ENCODE results near the gene COL15A1. TPM values are rescaled to one million over a fixed set of nuclear protein-coding genes. Genes with fewer than 3 reads are reported as not detected.

COL15A1 gene
- total and polyA plus RNA-seq, 2 donors (not counting 1 experiment from before 2014, with no cell fraction given), result not detected

- CTCF ChIA-PET, result interaction anchor here (1.6 kb wide), 1 partner anchor 99 kb away, joined by 4 read pairs; no protein-coding TSS in a partner anchor
Measured at GRCh38 chr9:99073985-99074901, 130.5 kb downstream of the COL15A1 start.

More at GRCh38 chr9:99073985-99074901, 130.5 kb downstream of the COL15A1 start:
- Histone ChIP-seq H3K36me3 (replicated peaks in 1 of 2; ENCODE audit: control extremely low read depth in 1 of 2, control insufficient read depth in 1 of 2, extremely low read depth in 1 of 2, insufficient read depth in 2 of 2, low read length in 1 of 2) (no peaks in the 10 kb centered on the region), H3K4me2 (replicated peaks; ENCODE audit: low read depth, low read length, poor library complexity, severe bottlenecking) (no peak overlapping the region), H4K20me1 (ENCODE audit: control insufficient read depth, insufficient read depth, low read length, poor library complexity, severe bottlenecking) (no peaks in the 10 kb centered on the region), H3K4me1 (ENCODE audit: control insufficient read depth in 2 of 2, insufficient read depth in 2 of 2, low read length in 2 of 2) (peaks cover 15 to 17% of the 10 kb centered on the region in 2 donors), H3K4me3 (ENCODE audit: control extremely low read depth in 1 of 5, extremely low read depth in 1 of 5, insufficient read depth in 1 of 5, low read depth in 2 of 5, low read length in 4 of 5) (no peak overlapping the region), H3K79me2 (ENCODE audit: control insufficient read depth, insufficient read depth, low read length) (no peaks in the 10 kb centered on the region), H3K27me3 (replicated peaks in 1 of 4; ENCODE audit: control extremely low read depth in 1 of 4, control insufficient read depth in 3 of 4, insufficient read depth in 4 of 4, low read length in 3 of 4) (no peaks in the 10 kb centered on the region), H3K9me3 (ENCODE audit: control extremely low read depth in 1 of 3, control insufficient read depth in 2 of 3, insufficient read depth in 1 of 3, low read length in 2 of 3) (no peaks in the 10 kb centered on the region), H3K9ac (ENCODE audit: low read length) (no peak overlapping the region), H2AFZ (ENCODE audit: insufficient read depth, low read depth, low read length, poor library complexity, severe bottlenecking) (no peak overlapping the region), H3K27ac (ENCODE audit: low read length in 2 of 2) (no peak overlapping the region)
- DNase-seq (no peak), ATAC-seq (ENCODE audit: low read depth) (no peak)
- Mint-ChIP-seq H3K27ac (no peak overlapping the region), H3K4me1 (peaks cover 18% of the 10 kb centered on the region), H3K4me3 (no peak overlapping the region), H3K9me3 (ENCODE audit: insufficient read depth) (no peaks in the 10 kb centered on the region), H3K27me3 (no peaks in the 10 kb centered on the region)
- intact Hi-C loops (cut with micrococcal nuclease), result no loop called here
- WGBS (ENCODE audit: insufficient coverage), result 95% methylated on average over 3 of the region's 8 CpGs
- TF ChIP-seq EZH2 (IDR thresholded peaks at IDR 0.05; ENCODE audit: borderline replicate concordance, insufficient read depth, low read depth, low read length, poor library complexity, severe bottlenecking) (no peak), CTCF (IDR thresholded peaks at IDR 0.05) (no peak)
- POLR2A ChIA-PET, result no interaction called here
